HG03457 (cell line): ENCODE data around the gene LRRC3C.
"Not testable (repeated sequence)": the region's sequence is repeated elsewhere in the genome, so short reads cannot be mapped to it uniquely, and the experiment has no call there.

Experiments
- ATAC-seq: cut with Tn5 transposase; IDR thresholded peaks from one replicate; pipeline ENCODE4 v1.9.1; 2021; ENCODE audit warnings: moderate number of reproducible peaks; ENCODE audit not compliant: unreplicated experiment

The LRRC3C gene

GRCh38 chr17:39927101-39927928 lies at the start of gene LRRC3C, which contains the start of gene ORMDL3:
Gene LRRC3C, plus strand, starts transcription at chr17:39927732. Its CDS starts 13,792 bp downstream, at chr17:39941524.
Gene ORMDL3, minus strand, starts transcription at chr17:39927601. Its CDS starts 3,398 bp downstream, at chr17:39924203.
- no peak for ATAC-seq

- not testable (repeated sequence) for ATAC-seq
Observed at GRCh38 chr17:39886102-39886501, 41.4 kb upstream of the LRRC3C start.

DNA sequence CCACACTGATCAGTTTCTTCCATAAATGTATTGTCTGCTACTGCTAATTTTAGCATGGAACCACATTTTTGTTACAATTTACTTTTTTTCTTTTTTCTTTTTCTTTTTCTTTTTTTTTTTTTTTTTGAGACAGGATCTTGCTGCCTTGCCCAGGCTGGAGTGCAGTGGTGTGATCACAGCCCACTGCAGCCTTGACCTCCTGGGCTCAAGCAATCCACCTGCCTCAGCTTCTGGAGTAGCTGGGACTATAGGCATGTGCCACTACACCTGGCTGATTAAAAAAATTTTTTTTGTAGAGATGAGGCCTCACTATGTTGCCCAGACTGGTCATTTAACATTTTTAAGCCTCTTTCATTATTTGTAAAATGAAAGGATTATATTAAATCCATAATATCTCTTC lies 40.5 kb upstream of the LRRC3C start:
- ATAC-seq = no peak

GRCh38 chr17:39889200-39889599 lies 38.3 kb upstream of the LRRC3C start:
- ATAC-seq = no peak

DNA sequence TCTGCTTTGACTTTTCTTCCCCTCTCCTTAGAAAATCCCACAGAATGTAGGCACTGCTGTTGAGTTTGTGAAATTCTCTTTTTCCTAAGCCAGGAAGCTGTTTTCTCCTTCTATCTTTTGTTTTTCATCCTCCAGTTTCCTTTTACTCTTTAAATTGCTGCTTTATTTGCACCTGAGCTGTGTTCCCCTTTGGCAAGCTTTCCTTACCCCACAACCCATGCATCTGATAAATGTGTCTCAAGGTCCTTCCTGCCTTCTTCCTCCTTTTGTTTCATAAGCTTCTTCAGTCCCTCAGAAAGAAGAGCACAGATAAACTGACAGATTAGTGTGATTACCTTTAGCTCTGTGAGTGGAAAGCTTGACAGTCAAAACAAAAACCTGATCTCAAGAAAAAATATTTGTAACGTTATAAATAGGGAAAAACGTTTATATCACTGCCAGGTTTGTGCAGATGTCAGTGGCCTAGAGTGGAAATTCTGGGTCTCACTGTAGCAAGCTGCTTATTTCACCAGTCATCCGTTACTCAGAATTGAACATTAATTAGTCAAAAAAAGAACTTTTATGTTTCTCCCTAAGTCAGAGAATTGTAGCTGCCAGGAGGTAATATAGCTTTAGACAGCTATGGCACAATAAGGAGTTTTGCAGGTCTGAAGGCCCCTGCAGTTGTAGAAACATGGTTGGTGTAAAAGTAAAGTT lies 32.7 kb upstream of the LRRC3C start:
- ATAC-seq = no peak

- ATAC-seq = no peak
Observed at GRCh38 chr17:39898088-39898487, 29.4 kb upstream of the LRRC3C start.

DNA sequence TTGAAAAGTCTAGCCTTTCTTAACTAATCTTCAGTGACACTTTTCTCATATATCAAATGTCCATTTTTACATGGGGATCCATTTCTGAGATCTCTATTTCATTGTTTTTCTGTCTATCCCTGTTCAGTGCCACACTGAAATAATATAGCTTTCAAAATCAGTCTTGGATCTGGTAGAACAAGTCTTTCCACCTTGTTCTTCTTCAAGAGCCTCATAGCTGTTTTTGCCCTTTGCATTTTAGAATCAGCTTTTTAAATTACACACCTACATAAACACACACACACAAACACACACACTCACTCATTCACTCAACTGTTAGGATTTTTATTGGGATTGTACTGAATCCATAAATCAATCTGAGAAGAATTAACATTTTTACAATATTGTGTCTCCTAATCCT lies 28.3 kb upstream of the LRRC3C start:
- no peak for ATAC-seq

- not testable (repeated sequence) for ATAC-seq
Observed at GRCh38 chr17:39902027-39902426, 25.5 kb upstream of the LRRC3C start.

- no peak for ATAC-seq
Observed at GRCh38 chr17:39903158-39903884, 24.2 kb upstream of the LRRC3C start.

GRCh38 chr17:39904990-39905288 lies 22.6 kb upstream of the LRRC3C start:
- ATAC-seq = no peak

DNA sequence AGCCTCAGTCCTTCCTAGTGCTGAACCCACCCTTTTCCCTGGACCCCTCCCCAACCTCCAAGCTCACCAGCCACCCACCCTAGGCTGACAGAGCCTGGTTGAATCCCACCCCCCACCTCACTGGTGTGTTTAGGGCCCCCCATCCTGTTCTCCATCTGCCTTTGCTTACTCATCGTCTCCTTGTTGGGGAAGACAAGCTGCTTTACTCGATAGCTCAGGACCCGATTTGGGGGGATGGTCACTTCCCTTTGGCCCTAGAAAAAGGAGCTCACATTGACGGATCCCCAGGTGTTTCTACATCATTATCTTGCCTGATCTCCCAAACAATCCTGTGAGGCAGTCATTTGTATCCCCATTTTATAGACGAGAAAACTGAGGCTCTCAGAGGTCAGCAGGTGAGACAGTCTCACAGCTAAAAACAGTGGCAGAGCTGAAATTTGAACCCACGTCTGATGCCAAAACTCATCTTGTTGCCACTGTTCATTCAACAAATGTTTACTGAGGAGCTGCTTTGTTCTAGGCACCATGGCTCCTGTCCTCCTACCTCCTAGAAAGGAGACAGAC lies 18.7 kb upstream of the LRRC3C start:
- ATAC-seq = no peak

- ATAC-seq = no peak
Observed at GRCh38 chr17:39913989-39914388, 13.5 kb upstream of the LRRC3C start.

GRCh38 chr17:39915559-39915958 lies 12.0 kb upstream of the LRRC3C start:
- no peak for ATAC-seq

- ATAC-seq = no peak
Observed at GRCh38 chr17:39916918-39917317, 10.6 kb upstream of the LRRC3C start.

- ATAC-seq = no peak
Observed at GRCh38 chr17:39919087-39919683, 8.3 kb upstream of the LRRC3C start.

DNA sequence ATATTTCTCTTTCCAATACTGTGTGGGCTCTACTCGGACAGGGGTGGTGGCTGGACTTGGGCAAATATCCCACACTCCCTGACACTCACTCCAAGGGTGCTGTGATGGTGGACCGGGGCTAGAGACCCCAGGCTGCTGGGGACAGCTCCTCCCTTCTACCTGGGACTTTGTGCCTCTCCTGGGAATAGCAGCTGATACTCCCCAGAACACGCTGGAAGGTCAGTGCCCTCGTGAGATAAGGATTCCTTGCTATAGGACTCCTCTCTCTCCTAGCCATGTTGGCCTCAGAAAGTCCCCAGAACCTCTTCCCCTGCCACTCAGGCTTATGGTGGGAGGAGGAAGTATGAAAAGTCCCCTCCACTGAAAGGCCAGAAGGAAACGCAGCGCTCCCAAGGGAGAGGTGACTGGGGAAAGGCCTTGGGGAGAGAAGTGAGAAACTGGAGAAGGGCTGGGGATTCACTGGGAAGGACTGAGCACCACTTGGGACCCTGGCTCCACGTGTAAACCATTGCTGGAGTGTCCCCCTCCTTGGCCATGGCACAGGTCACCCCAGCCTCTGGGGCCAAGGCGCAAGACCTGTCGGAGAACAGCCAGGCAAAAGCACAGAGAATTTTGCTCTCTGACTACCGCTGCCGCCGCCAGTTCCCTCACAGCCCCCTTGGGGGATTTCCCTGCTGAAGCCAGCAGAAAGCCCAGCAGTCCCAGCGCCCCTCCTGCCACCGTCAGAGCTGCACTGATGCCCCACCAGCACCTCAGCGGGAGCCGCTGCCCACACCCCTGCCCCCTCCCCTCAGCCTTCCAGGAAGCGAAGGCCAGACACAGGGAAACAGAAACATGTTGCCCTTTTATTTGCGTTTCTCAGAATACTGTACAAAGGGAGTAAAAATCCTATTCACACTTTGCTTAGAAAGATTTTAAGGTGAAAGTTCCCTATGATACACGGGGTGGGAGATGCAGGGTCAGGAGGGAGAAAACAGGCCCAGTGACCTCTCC lies 7.0 kb upstream of the LRRC3C start:
- ATAC-seq = no peak

GRCh38 chr17:39921323-39921722 lies 6.2 kb upstream of the LRRC3C start:
- no peak for ATAC-seq

- ATAC-seq = no peak
Observed at GRCh38 chr17:39922006-39922405, 5.5 kb upstream of the LRRC3C start.

DNA sequence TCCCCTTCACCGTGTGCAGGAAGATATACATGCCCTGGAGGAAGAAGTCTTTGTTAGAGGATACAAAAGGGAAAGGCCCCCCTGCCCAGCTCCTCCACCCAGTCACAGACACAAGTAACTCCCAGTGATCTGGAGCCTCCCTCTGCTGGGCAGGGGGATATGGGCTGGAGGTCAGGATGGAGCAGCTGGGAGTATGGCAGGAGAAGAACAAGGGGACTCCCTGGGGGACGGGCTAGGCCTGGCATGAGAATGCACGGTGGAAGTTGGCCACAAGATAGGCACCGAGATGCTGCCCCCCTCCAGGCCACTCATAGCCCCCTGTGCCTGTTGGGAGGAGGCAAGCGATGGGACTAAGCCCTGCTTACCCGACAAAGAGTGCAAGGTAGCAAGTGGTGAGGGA lies 4.3 kb upstream of the LRRC3C start:
- no peak for ATAC-seq
